Measurements from ENCODE around the gene DYNLT4. TPM values are rescaled to one million over a fixed set of nuclear protein-coding genes. Genes with fewer than 3 reads are reported as not detected.

Gene DYNLT4
- total and polyA plus RNA-seq, 2 experiments from 2014 or later, result 0.59 TPM; not detected in 1

GRCh38 chr1:44760876-44761275 lies 46.3 kb downstream of the DYNLT4 start:
- no peak overlapping the region for H3K4me3 ChIP-seq
- no peak overlapping the region for H3K27ac ChIP-seq
- H3K79me2 ChIP-seq (ENCODE audit: insufficient read depth), result no peaks in the 10 kb centered on the region
- no peak for DNase-seq
- H3K36me3 ChIP-seq (ENCODE audit: low read depth), result no peaks in the 10 kb centered on the region
- H3K9me2 ChIP-seq (ENCODE audit: insufficient read depth), result no peaks in the 10 kb centered on the region
- no peak overlapping the region for H2AFZ ChIP-seq
- no peak overlapping the region for H3K9ac ChIP-seq
- TF ChIP-seq EZH2 (IDR thresholded peaks at IDR 0.05; ENCODE audit: insufficient read depth, poor library complexity, severe bottlenecking) (no peak), EZH2phosphoT487 (IDR thresholded peaks at IDR 0.05; ENCODE audit: insufficient read depth, low read depth) (no peak)
- in situ Hi-C loops (cut with MboI), result no loop called here
- H3K4me1 ChIP-seq (ENCODE audit: insufficient read depth), result no peaks in the 10 kb centered on the region
- no peaks in the 10 kb centered on the region for H3K27me3 ChIP-seq (replicated peaks; ENCODE audit: insufficient read depth)
- no peaks in the 10 kb centered on the region for H3K9me3 ChIP-seq (ENCODE audit: low read depth)
- no peaks in the 10 kb centered on the region for H3F3A ChIP-seq (ENCODE audit: insufficient read depth)
- H3K4me2 ChIP-seq (ENCODE audit: unreplicated experiment), result no peak overlapping the region
- 79 to 84% methylated on average over 3 of the region's 3 CpGs for WGBS, 2 experiments (ENCODE audit: low coverage in 1 of 2, low lambda C conversion rate in 2 of 2, missing lambda C conversion rate in 2 of 2)
- no peaks in the 10 kb centered on the region for H4K20me1 ChIP-seq (ENCODE audit: insufficient read depth)

DNA sequence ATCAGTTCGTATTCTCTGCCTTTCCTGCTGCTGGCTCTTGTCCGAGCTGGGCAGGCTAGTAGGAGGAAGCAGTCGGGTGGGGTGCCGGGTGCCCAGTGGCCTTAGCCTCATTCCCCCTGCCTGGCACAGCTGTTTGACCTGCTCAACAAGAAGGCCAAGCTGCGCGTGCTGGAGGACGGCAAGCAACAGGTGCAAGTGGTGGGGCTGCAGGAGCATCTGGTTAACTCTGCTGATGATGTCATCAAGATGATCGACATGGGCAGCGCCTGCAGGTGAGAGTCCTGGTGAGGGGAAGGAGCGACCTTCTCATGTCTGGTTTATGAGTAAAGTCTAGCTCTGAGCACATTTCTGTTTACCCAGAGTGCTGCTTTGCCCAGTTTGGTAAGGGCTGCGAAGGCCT lies 48.1 kb downstream of the DYNLT4 start:
- in situ Hi-C loops (cut with MboI), result no loop called here

DNA sequence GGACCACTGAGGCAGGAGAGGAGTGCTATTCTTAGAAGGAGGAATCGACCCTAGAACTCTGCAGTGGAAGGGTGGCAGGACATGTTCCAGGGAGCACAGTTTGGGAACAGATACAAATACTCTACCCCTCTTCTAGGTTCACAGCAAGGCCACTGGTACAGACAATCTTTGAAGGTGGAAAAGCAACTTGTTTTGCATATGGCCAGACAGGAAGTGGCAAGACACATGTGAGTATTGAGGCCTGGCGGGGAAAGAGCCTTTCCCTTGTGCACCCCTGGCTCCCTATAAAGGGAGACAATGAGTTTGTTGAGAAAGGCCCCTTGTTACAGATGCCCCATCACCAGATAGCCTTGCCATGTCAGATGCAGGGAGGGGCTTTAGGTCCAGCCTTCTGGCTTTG lies 49.7 kb downstream of the DYNLT4 start:
- Histone ChIP-seq H3K27ac (no peak overlapping the region), H3K4me2 (ENCODE audit: unreplicated experiment) (no peak overlapping the region), H3K9me3 (ENCODE audit: low read depth) (no peaks in the 10 kb centered on the region), H3K27me3 (replicated peaks; ENCODE audit: insufficient read depth) (no peaks in the 10 kb centered on the region), H3K4me1 (ENCODE audit: insufficient read depth) (no peaks in the 10 kb centered on the region), H3F3A (ENCODE audit: insufficient read depth) (no peaks in the 10 kb centered on the region), H3K36me3 (ENCODE audit: low read depth) (no peaks in the 10 kb centered on the region), H2AFZ (no peak overlapping the region), H3K4me3 (no peak overlapping the region), H3K79me2 (ENCODE audit: insufficient read depth) (no peaks in the 10 kb centered on the region), H3K9me2 (ENCODE audit: insufficient read depth) (no peaks in the 10 kb centered on the region), H3K9ac (no peak overlapping the region), H4K20me1 (ENCODE audit: insufficient read depth) (no peaks in the 10 kb centered on the region)
- DNase-seq, result no peak
- TF ChIP-seq EZH2phosphoT487 (IDR thresholded peaks at IDR 0.05; ENCODE audit: insufficient read depth, low read depth) (no peak), EZH2 (IDR thresholded peaks at IDR 0.05; ENCODE audit: insufficient read depth, poor library complexity, severe bottlenecking) (no peak)
- 98 to 100% methylated on average over 2 of the region's 2 CpGs for WGBS, 2 experiments (ENCODE audit: low coverage in 1 of 2, low lambda C conversion rate in 2 of 2, missing lambda C conversion rate in 2 of 2)
- in situ Hi-C loops (cut with MboI), result no loop called here

More for the DNA sequence above, 48.1 kb downstream of the DYNLT4 start:
- Histone ChIP-seq H3F3A (ENCODE audit: insufficient read depth) (no peaks in the 10 kb centered on the region), H3K4me2 (ENCODE audit: unreplicated experiment) (no peak overlapping the region), H2AFZ (no peak overlapping the region), H3K4me1 (ENCODE audit: insufficient read depth) (no peaks in the 10 kb centered on the region), H3K9me3 (ENCODE audit: low read depth) (no peaks in the 10 kb centered on the region), H3K9me2 (ENCODE audit: insufficient read depth) (no peaks in the 10 kb centered on the region), H3K79me2 (ENCODE audit: insufficient read depth) (no peaks in the 10 kb centered on the region), H4K20me1 (ENCODE audit: insufficient read depth) (no peaks in the 10 kb centered on the region), H3K36me3 (ENCODE audit: low read depth) (no peaks in the 10 kb centered on the region), H3K9ac (no peak overlapping the region), H3K4me3 (no peak overlapping the region), H3K27ac (no peak overlapping the region), H3K27me3 (replicated peaks; ENCODE audit: insufficient read depth) (no peaks in the 10 kb centered on the region)
- 90 to 92% methylated on average over 11 of the region's 11 CpGs for WGBS, 2 experiments (ENCODE audit: low coverage in 1 of 2, low lambda C conversion rate in 2 of 2, missing lambda C conversion rate in 2 of 2)
- DNase-seq, result no peak
- TF ChIP-seq EZH2phosphoT487 (IDR thresholded peaks at IDR 0.05; ENCODE audit: insufficient read depth, low read depth), result no peak
- no peak for TF ChIP-seq EZH2 (IDR thresholded peaks at IDR 0.05; ENCODE audit: insufficient read depth, poor library complexity, severe bottlenecking)

Small RNAs within 50 kb of the gene (small RNA-seq; reads per million reads assigned to genes)
- gene AL136380.1 (ENCODE audit: low read depth, low replicate concordance) (not detected), gene SNORD38A (ENCODE audit: low read depth, low replicate concordance) (28.6 reads per million, percentile 91 among the genes with 10 or more reads in this experiment), gene SNORD38B (ENCODE audit: low read depth, low replicate concordance) (not detected), gene SNORD46 (ENCODE audit: low read depth, low replicate concordance) (215 reads per million, percentile 96 among the genes with 10 or more reads in this experiment), gene SNORD55 (ENCODE audit: low read depth, low replicate concordance) (not detected)

Other genes with a start within 250 kb of the DYNLT4 start
- 4.4 and 5.9 TPM in 2 replicates for gene TMEM53, start 132.9 kb downstream of the DYNLT4 start, total RNA-seq (2014; rRNA removed; shearing (Covaris generic))
- 10.1 and 12.7 TPM in 2 replicates for gene TMEM53, start 132.9 kb downstream of the DYNLT4 start, polyA plus RNA-seq (2016; fragmentation: Nextera tagmentation; extraction: Ambion mirVana)
- gene ARMH1, start 132.6 kb downstream of the DYNLT4 start, total RNA-seq (2014; rRNA removed; shearing (Covaris generic)), result 0.51 and 1.4 TPM in 2 replicates
- 1.5 and 1.6 TPM in 2 replicates for gene ARMH1, start 132.6 kb downstream of the DYNLT4 start, polyA plus RNA-seq (2016; fragmentation: Nextera tagmentation; extraction: Ambion mirVana)
- gene RNU5D-1, start 76.2 kb downstream of the DYNLT4 start, total RNA-seq (2014; rRNA removed; shearing (Covaris generic)), result not detected in 2 replicates
- gene RNU5D-1, start 76.2 kb downstream of the DYNLT4 start, polyA plus RNA-seq (2016; fragmentation: Nextera tagmentation; extraction: Ambion mirVana), result not detected in 2 replicates
- 14.2 and 16.9 TPM in 2 replicates for gene KIF2C, start 67.5 kb downstream of the DYNLT4 start, total RNA-seq (2014; rRNA removed; shearing (Covaris generic))
- 16.4 and 16.7 TPM in 2 replicates for gene KIF2C, start 67.5 kb downstream of the DYNLT4 start, polyA plus RNA-seq (2016; fragmentation: Nextera tagmentation; extraction: Ambion mirVana)
- gene RPS8, start 31.8 kb downstream of the DYNLT4 start, total RNA-seq (2014; rRNA removed; shearing (Covaris generic)), result 1,375 and 2,062 TPM in 2 replicates
- gene RPS8, start 31.8 kb downstream of the DYNLT4 start, polyA plus RNA-seq (2016; fragmentation: Nextera tagmentation; extraction: Ambion mirVana), result 570 and 596 TPM in 2 replicates
- gene BEST4, start 19.2 kb downstream of the DYNLT4 start, total RNA-seq (2014; rRNA removed; shearing (Covaris generic)), result 0.32 and 0.76 TPM in 2 replicates
- 0.30 and 0.31 TPM in 2 replicates for gene BEST4, start 19.2 kb downstream of the DYNLT4 start, polyA plus RNA-seq (2016; fragmentation: Nextera tagmentation; extraction: Ambion mirVana)
- 28.5 and 30.7 TPM in 2 replicates for gene PLK3, start 7.0 kb downstream of the DYNLT4 start, total RNA-seq (2014; rRNA removed; shearing (Covaris generic))
- gene PLK3, start 7.0 kb downstream of the DYNLT4 start, polyA plus RNA-seq (2016; fragmentation: Nextera tagmentation; extraction: Ambion mirVana), result 29.8 and 30.2 TPM in 2 replicates
- gene BTBD19, start 1.2 kb upstream of the DYNLT4 start, total RNA-seq (2014; rRNA removed; shearing (Covaris generic)), result 8.0 and 12.0 TPM in 2 replicates
- gene BTBD19, start 1.2 kb upstream of the DYNLT4 start, polyA plus RNA-seq (2016; fragmentation: Nextera tagmentation; extraction: Ambion mirVana), result 9.4 and 12.1 TPM in 2 replicates
- gene PTCH2, start 35.9 kb upstream of the DYNLT4 start, total RNA-seq (2014; rRNA removed; shearing (Covaris generic)), result 0.11 and 0.13 TPM in 2 replicates
- gene PTCH2, start 35.9 kb upstream of the DYNLT4 start, polyA plus RNA-seq (2016; fragmentation: Nextera tagmentation; extraction: Ambion mirVana), result 0.05 and 0.11 TPM in 2 replicates
- gene EIF2B3, start 179.2 kb upstream of the DYNLT4 start, total RNA-seq (2014; rRNA removed; shearing (Covaris generic)), result 30.4 and 33.5 TPM in 2 replicates
- gene EIF2B3, start 179.2 kb upstream of the DYNLT4 start, polyA plus RNA-seq (2016; fragmentation: Nextera tagmentation; extraction: Ambion mirVana), result 41.2 and 43.7 TPM in 2 replicates
- gene HECTD3, start 204.0 kb upstream of the DYNLT4 start, total RNA-seq (2014; rRNA removed; shearing (Covaris generic)), result 16.9 and 21.1 TPM in 2 replicates
- 17.0 and 17.7 TPM in 2 replicates for gene HECTD3, start 204.0 kb upstream of the DYNLT4 start, polyA plus RNA-seq (2016; fragmentation: Nextera tagmentation; extraction: Ambion mirVana)
- gene UROD, start 204.9 kb upstream of the DYNLT4 start, total RNA-seq (2014; rRNA removed; shearing (Covaris generic)), result 103 and 111 TPM in 2 replicates
- 141 and 143 TPM in 2 replicates for gene UROD, start 204.9 kb upstream of the DYNLT4 start, polyA plus RNA-seq (2016; fragmentation: Nextera tagmentation; extraction: Ambion mirVana)

Measured in GM23248 (cell line).